Stimulated activated effector memory CD8-positive, alpha-beta T cell treated with anti-CD3 and anti-CD28 coated beads, Interleukin-12 subunit alpha, Interleukin-12 subunit beta, amount 100 ng/mL, for 72 hours (primary cell): ENCODE data around the gene ZNF474.

Experiments
- ATAC-seq: fragments of 150-1000 bp; cut with Tn5 transposase; 2 replicates; pipeline ENCODE4 v1.10.0; 2021
- DNase-seq, 2 donors: peaks; one replicate each; pipeline ENCODE4 v3.0.0; 2021 to 2022; ENCODE audit warnings: low spot score in 2 of 2
- H3K27ac Mint-ChIP-seq: one replicate; pipeline ENCODE4 v1.8.0; 2022; ENCODE audit warnings: mild to moderate bottlenecking, mixed read lengths
- H3K36me3 Mint-ChIP-seq: one replicate; pipeline ENCODE4 v1.8.0; 2022; ENCODE audit warnings: mild to moderate bottlenecking, mixed read lengths
- H3K4me1 Mint-ChIP-seq: one replicate; pipeline ENCODE4 v1.8.0; 2022; ENCODE audit warnings: mixed read lengths
- H3K4me3 Mint-ChIP-seq: one replicate; pipeline ENCODE4 v1.8.0; 2022; ENCODE audit warnings: mild to moderate bottlenecking, mixed read lengths
- H3K9me3 Mint-ChIP-seq: one replicate; pipeline ENCODE4 v1.8.0; 2022; ENCODE audit warnings: mixed read lengths

Gene ZNF474

GRCh38 chr5:122107016-122107415 lies 22.3 kb upstream of the ZNF474 start:
- DNase-seq: no peak
- no peaks in the 10 kb centered on the region for H3K9me3 Mint-ChIP-seq
- no peaks in the 10 kb centered on the region for H3K4me1 Mint-ChIP-seq
- H3K27ac Mint-ChIP-seq: no peak overlapping the region
- no peaks in the 10 kb centered on the region for H3K36me3 Mint-ChIP-seq
- no peak for ATAC-seq
- no peak overlapping the region for H3K4me3 Mint-ChIP-seq

DNA sequence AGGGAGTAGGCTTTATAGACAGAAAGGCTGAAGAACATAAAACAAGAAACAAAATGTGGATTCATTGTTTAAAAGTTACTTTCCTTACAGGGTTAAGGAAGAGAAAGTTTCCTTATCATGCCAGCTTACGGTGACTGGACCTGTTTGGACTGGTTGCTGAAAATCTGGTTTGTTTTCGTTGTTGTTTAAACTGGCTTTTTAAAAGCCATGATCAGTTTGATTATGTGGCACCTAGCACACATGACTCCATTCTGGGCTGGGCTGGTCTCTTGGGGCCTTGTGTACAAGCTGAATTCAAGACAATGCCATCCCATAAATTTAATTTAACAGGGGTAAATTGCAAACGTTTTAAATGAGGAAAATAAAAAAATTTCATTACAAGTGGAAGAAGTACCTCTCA lies 18.4 kb upstream of the ZNF474 start:
- Mint-ChIP-seq H3K4me1 (no peaks in the 10 kb centered on the region), H3K36me3 (no peaks in the 10 kb centered on the region), H3K9me3 (no peaks in the 10 kb centered on the region), H3K27ac (no peak overlapping the region), H3K4me3 (no peak overlapping the region)
- DNase-seq (no peak), ATAC-seq (no peak)

GRCh38 chr5:122111460-122111859 lies 17.9 kb upstream of the ZNF474 start:
- no peaks in the 10 kb centered on the region for H3K9me3 Mint-ChIP-seq
- no peaks in the 10 kb centered on the region for H3K36me3 Mint-ChIP-seq
- ATAC-seq: no peak
- H3K4me1 Mint-ChIP-seq: no peaks in the 10 kb centered on the region
- DNase-seq: no peak
- H3K27ac Mint-ChIP-seq: no peak overlapping the region
- no peak overlapping the region for H3K4me3 Mint-ChIP-seq

DNA sequence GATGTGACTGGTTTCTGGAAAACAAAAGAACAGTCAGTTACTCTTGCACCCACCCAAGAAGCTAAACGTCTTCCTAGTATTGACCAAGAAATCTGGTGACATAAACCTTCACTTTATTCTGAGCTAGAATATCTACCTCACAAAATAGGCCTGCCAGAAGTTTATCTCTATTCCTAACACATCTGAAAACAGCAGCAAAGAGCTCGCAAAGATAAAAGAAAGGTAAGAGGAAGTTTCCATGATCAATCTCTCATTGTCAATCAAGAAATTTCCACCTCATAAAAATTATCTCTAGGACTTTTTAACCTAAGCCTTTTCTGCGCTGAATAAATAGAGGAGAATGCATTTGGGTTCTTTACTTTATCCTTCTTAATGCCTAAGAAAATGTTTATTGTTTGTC lies 17.3 kb upstream of the ZNF474 start:
- no peak for ATAC-seq

GRCh38 chr5:122112733-122113558 lies 16.4 kb upstream of the ZNF474 start:
- Mint-ChIP-seq H3K9me3 (no peaks in the 10 kb centered on the region), H3K4me3 (no peak overlapping the region), H3K36me3 (no peaks in the 10 kb centered on the region), H3K4me1 (no peaks in the 10 kb centered on the region), H3K27ac (no peak overlapping the region)
- ATAC-seq (no peak), DNase-seq (no peak)

More for the DNA sequence above, 17.3 kb upstream of the ZNF474 start:
- DNase-seq: no peak
- Mint-ChIP-seq H3K4me1 (no peaks in the 10 kb centered on the region), H3K27ac (no peak overlapping the region), H3K4me3 (no peak overlapping the region), H3K36me3 (no peaks in the 10 kb centered on the region), H3K9me3 (no peaks in the 10 kb centered on the region)

- H3K4me3 Mint-ChIP-seq: no peak overlapping the region
- H3K36me3 Mint-ChIP-seq: no peaks in the 10 kb centered on the region
- no peak overlapping the region for H3K27ac Mint-ChIP-seq
- no peaks in the 10 kb centered on the region for H3K9me3 Mint-ChIP-seq
- no peaks in the 10 kb centered on the region for H3K4me1 Mint-ChIP-seq
- ATAC-seq (no peak), DNase-seq (no peak)
Measured at GRCh38 chr5:122114501-122114900, 14.8 kb upstream of the ZNF474 start.

DNA sequence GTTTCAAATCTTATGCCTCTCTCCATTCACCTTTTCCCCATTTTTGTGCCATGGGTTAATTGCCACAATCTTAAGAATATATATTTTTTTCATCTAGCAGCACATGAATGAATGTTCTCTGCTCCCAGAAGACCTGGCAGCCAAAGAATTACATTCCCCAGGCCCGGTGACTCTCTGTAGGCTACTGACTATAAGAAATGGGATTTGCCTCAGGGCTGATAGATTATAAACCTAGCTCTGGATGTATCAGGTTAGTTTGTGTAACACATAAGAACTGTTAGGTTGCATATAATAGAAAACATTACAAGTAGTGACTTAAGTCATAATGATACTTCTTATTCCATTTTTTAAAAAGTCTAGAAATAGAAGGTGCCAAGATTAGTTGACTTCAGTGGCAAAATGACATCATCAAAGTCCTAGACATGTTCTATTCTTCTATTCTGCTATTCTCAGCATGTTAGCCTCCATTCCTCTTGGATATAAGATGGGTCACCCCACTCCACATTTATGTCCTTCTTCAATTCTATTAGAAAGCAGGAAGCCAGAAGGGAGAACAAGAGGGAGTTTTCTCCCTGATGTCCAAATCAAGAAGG lies 10.9 kb upstream of the ZNF474 start:
- DNase-seq (no peak), ATAC-seq (no peak)
- no peaks in the 10 kb centered on the region for H3K4me1 Mint-ChIP-seq
- no peak overlapping the region for H3K4me3 Mint-ChIP-seq
- no peaks in the 10 kb centered on the region for H3K36me3 Mint-ChIP-seq
- H3K27ac Mint-ChIP-seq: no peak overlapping the region
- no peaks in the 10 kb centered on the region for H3K9me3 Mint-ChIP-seq

DNA sequence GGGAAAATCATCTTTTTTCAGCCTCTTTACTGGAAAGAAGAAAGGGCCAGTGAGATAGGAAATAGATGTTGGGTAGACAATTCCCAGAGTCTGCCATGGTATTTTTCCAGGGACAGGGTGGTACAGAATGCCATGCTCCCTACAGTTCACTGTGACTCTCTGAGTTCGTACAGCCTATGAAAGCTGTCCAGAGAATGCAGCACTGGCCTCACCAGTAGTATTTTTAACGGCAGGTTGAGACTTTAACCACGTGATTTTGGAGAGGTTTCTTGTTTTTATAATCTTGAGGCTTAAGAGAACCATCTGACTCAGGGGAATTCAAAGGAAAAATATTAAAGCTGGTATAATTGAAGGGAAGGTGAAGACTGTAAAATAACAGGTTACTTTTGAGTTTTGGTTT lies 10.1 kb upstream of the ZNF474 start:
- Mint-ChIP-seq H3K36me3 (no peaks in the 10 kb centered on the region), H3K9me3 (no peaks in the 10 kb centered on the region), H3K4me3 (no peak overlapping the region), H3K4me1 (no peaks in the 10 kb centered on the region), H3K27ac (no peak overlapping the region)
- ATAC-seq: no peak
- no peak for DNase-seq

DNA sequence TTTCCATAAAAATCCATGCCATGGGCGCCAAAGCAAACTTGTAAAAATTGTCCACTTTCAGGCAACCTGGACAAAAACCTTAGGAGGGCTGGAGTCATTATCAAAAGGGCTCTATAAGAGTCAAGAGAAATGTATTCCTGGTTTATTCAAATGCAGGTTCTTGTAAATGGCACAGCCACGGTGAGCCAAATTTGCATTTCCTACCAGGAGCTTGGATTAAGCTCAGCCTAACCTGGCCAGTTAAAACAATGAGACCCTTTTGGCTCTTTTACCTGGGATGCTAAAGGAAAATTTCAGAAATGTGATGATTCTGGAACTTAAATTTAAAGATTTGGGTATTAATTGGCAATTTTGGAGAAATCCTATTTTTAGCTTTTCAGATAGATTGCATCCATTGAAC lies 8.9 kb upstream of the ZNF474 start:
- Mint-ChIP-seq H3K36me3 (no peaks in the 10 kb centered on the region), H3K27ac (no peak overlapping the region), H3K4me3 (no peak overlapping the region), H3K4me1 (no peaks in the 10 kb centered on the region), H3K9me3 (no peaks in the 10 kb centered on the region)
- ATAC-seq (no peak), DNase-seq (no peak)

DNA sequence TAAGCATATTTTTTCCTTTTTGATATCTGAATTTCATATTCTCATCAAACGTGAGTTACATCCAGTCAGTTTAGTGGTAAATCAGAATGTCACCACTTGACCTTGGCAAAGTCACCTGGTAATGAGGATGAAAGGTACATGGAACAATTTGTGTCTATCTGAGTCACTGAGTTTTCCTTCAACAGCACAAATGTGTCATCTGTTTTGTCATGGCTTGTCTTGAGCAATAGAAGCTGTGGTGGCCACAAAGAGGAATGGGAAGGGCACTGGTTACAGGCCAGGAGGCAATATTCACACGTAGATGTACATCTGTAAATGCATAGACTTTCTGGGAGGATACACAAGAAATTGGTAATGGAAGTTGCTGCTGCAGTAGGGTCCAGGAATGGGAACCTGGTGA lies 8.4 kb upstream of the ZNF474 start:
- Mint-ChIP-seq H3K4me1 (no peaks in the 10 kb centered on the region), H3K4me3 (no peak overlapping the region), H3K9me3 (no peaks in the 10 kb centered on the region), H3K27ac (no peak overlapping the region), H3K36me3 (no peaks in the 10 kb centered on the region)
- ATAC-seq: no peak
- DNase-seq: no peak

DNA sequence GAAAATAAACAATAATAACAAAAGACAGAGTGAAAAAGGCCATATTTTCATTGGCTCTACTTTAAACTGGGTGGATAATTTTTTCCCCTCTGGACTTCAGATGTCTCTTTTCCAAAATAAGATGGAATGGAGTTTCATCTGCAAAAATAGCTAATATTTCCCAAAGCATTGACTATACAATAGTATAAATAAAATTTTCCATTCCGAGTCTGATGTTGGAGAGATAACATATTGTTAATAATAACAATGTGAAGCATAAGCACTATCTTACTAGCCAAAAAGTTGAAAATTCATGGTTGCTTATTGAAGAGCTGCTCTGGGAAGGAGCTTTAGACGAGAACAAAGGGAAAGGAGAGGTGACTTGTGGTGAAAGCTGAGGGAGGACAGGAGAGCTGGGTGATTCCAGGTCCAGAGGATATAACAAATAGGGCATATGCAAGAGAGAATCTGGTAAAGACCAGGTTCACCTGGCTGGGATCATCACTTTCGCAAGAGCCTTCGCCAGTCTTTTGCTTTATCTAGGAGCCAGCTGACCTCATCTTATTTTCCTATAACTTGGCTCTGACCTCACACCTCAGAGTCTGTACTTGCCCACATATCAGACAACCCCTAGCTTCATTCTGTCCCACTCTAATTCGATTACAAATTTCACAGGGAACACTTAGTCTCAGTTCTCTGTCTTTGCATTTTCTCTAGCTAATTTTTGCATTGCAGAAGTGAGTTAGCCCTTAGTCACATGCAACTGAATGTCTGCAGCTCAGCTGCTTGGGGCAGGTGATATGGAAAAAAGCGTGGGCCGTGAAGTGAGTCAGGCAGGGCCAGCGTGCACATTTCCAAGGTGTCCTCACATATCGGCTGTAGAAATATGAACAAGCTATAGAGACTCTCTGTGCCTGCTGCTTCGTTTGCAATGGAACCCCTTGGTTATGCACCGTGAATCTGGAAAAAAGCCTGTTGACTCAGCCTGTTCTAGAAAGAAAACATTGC lies 7.6 kb upstream of the ZNF474 start:
- no peaks in the 10 kb centered on the region for H3K4me1 Mint-ChIP-seq
- no peak for DNase-seq
- H3K9me3 Mint-ChIP-seq: no peaks in the 10 kb centered on the region
- H3K4me3 Mint-ChIP-seq: no peak overlapping the region
- no peak overlapping the region for H3K27ac Mint-ChIP-seq
- ATAC-seq: no peak
- no peaks in the 10 kb centered on the region for H3K36me3 Mint-ChIP-seq

- DNase-seq (no peak), ATAC-seq (no peak)
- Mint-ChIP-seq H3K27ac (no peak overlapping the region), H3K9me3 (no peaks in the 10 kb centered on the region), H3K36me3 (no peaks in the 10 kb centered on the region), H3K4me3 (no peak overlapping the region), H3K4me1 (no peaks in the 10 kb centered on the region)
Measured at GRCh38 chr5:122124766-122125165, 4.6 kb upstream of the ZNF474 start.

DNA sequence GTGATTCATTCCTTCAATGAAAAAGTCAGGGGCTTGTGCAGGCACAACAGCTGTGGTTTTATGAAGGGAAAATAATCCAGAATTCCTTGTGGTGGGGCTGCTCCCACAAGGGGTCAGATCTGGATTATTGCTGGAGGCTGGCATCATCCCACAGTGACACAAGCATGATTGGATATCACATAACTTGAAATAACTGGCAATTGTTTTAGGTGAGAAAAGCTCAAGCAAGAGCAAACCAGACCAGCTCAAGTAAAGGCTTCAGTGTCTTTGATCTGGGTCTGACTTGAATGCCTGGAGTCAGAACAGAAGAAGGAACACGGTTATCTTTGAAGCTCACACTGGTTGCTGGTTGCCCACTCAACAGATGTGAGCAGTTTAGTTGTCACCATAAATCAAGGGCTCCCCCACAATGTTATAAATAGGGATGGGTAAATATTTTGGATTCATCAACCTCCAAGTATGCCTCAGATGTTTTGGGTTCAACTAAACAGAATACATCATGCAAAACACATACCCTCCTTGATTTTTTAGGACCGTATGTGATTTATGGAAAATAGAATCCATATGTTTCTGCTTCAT lies 3.1 kb upstream of the ZNF474 start:
- DNase-seq: no peak
- no peaks in the 10 kb centered on the region for H3K4me1 Mint-ChIP-seq
- no peak for ATAC-seq
- H3K27ac Mint-ChIP-seq: no peak overlapping the region
- H3K36me3 Mint-ChIP-seq: no peaks in the 10 kb centered on the region
- H3K4me3 Mint-ChIP-seq: no peak overlapping the region
- H3K9me3 Mint-ChIP-seq: no peaks in the 10 kb centered on the region

- no peaks in the 10 kb centered on the region for H3K36me3 Mint-ChIP-seq
- DNase-seq (no peak), ATAC-seq (no peak)
- H3K9me3 Mint-ChIP-seq: no peaks in the 10 kb centered on the region
- H3K4me3 Mint-ChIP-seq: no peak overlapping the region
- no peaks in the 10 kb centered on the region for H3K4me1 Mint-ChIP-seq
- H3K27ac Mint-ChIP-seq: no peak overlapping the region
Measured at GRCh38 chr5:122126756-122127321, 2.5 kb upstream of the ZNF474 start.

DNA sequence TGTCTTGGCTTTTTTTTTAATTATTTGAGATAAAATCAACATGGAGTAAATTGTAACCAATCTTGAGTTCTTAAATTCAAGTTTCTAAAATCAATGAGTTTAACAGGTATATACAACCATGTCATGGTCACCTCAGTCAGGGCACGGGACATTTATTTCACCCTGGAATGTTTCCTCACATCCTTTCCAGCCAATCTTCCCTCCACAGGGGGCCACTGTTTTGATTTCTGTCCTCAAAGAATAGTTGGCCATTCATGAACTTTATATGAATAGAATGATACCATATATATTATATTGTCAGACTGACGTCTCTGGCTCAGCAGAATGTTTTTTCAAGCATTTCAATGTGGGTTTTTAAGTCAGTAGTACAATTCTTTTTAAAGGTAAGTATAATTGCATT lies 806 bp downstream of the ZNF474 start:
- Mint-ChIP-seq H3K4me1 (no peaks in the 10 kb centered on the region), H3K27ac (no peak overlapping the region), H3K9me3 (no peaks in the 10 kb centered on the region), H3K4me3 (no peak overlapping the region), H3K36me3 (no peaks in the 10 kb centered on the region)
- DNase-seq (no peak), ATAC-seq (no peak)
